Thymus (tissue), 11 donors: Measurements from ENCODE around the gene KLHL24. TPM values are rescaled to one million over a fixed set of nuclear protein-coding genes. Genes with fewer than 3 reads are reported as not detected.

ENCODE experiments used
- DNase-seq, 9 donors: peaks; one replicate each; pipeline ENCODE4 v3.0.0-alpha.2; 2013; ENCODE audit warnings: low spot score in 9 of 9, low read depth in 6 of 9, missing footprints in 1 of 9
- H3K27ac ChIP-seq, 2 donors: one replicate each; pipeline ENCODE4 v1.5.1; 2013; ENCODE audit warnings: control low read depth in 1 of 2, low read depth in 1 of 2, low read length in 1 of 2, mild to moderate bottlenecking in 1 of 2, moderate library complexity in 1 of 2
- H3K27me3 ChIP-seq, 2 donors: one replicate each; pipeline ENCODE4 v1.5.1; 2013; ENCODE audit warnings: low read length in 1 of 2; ENCODE audit not compliant: control insufficient read depth in 2 of 2, insufficient read depth in 1 of 2
- H3K36me3 ChIP-seq, 2 donors: one replicate each; pipeline ENCODE4 v1.5.1; 2013; ENCODE audit warnings: low read length in 1 of 2, mild to moderate bottlenecking in 1 of 2, moderate library complexity in 1 of 2; ENCODE audit not compliant: control insufficient read depth in 2 of 2, insufficient read depth in 2 of 2
- H3K4me1 ChIP-seq, 2 donors: one replicate each; pipeline ENCODE4 v1.5.1; 2013; ENCODE audit warnings: low read length in 2 of 2; ENCODE audit not compliant: control insufficient read depth in 2 of 2, insufficient read depth in 2 of 2
- H3K4me3 ChIP-seq, 2 donors: one replicate each; pipeline ENCODE4 v1.5.1; 2013; ENCODE audit warnings: low read length in 2 of 2, control low read depth in 1 of 2, mild to moderate bottlenecking in 1 of 2
- H3K9me3 ChIP-seq, 2 donors: one replicate each; pipeline ENCODE4 v1.5.1; 2013; ENCODE audit warnings: low read length in 1 of 2, mild to moderate bottlenecking in 1 of 2; ENCODE audit not compliant: control insufficient read depth in 2 of 2, insufficient read depth in 1 of 2
- WGBS: extraction: QIAGEN DNeasy Blood & Tissue Kit; methylation state at CpG from one replicate; pipeline ENCODE4 v1.1.7; 2013; 5-methylcytosine and 5-hydroxymethylcytosine counted together
- polyA plus RNA-seq: library from polyadenylated mRNA; stranded (reverse); fragments of 200-250 nt; gene quantifications from one replicate; pipeline ENCODE4 v1.2.3, GENCODE V29; 2013
- total RNA-seq: library from RNA; stranded (reverse); fragments of 120-200 nt; gene quantifications from one replicate; pipeline ENCODE4 v1.2.4, GENCODE V29; 2013
- donor health status: healthy.

KLHL24 gene
- total and polyA plus RNA-seq, 2 donors: 23.1 to 42.1 TPM

- peaks cover 30 to 82% of the 10 kb centered on the region in 2 donors for H3K36me3 ChIP-seq
- no peak overlapping the region for H3K27ac ChIP-seq
- no peaks in the 10 kb centered on the region for H3K4me1 ChIP-seq
- 82% methylated on average over 6 of the region's 6 CpGs for WGBS
- H3K27me3 ChIP-seq: no peaks in the 10 kb centered on the region
- DNase-seq: no peak
- H3K4me3 ChIP-seq: no peak overlapping the region
- no peaks in the 10 kb centered on the region for H3K9me3 ChIP-seq
These were observed 90.0 kb downstream of the KLHL24 start for GRCh38 chr3:183725387-183725786.

DNA sequence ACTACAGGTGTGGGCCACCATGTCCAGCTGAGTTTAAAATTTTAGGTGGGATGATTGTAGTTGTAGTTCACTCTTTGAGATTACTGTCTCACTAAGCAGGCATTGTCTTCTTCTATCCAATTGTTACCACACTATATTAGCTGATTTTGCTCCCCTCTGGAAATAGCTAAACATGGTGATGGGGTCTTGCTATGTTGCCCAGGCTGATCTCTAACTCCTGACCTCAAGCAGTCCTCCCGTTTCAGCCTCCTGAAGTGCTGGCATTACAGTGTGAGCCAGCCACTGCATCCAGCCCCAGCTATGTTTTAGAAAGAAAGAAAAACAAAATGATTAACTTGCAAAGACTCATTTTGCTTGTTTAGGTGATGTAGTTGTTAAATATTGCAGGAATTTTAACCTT is 92.8 kb downstream of the KLHL24 start:
- Histone ChIP-seq H3K9me3 (no peaks in the 10 kb centered on the region), H3K36me3 (peaks cover 25 to 75% of the 10 kb centered on the region in 2 donors), H3K4me1 (no peaks in the 10 kb centered on the region), H3K4me3 (no peak overlapping the region), H3K27me3 (no peaks in the 10 kb centered on the region), H3K27ac (no peak overlapping the region)
- DNase-seq: no peak
- WGBS: 100% methylated on average over 1 of the region's 1 CpG

- Histone ChIP-seq H3K4me3 (no peak overlapping the region), H3K36me3 (peaks cover 27 to 77% of the 10 kb centered on the region in 2 donors), H3K9me3 (no peaks in the 10 kb centered on the region), H3K27ac (no peak overlapping the region), H3K27me3 (no peaks in the 10 kb centered on the region), H3K4me1 (no peaks in the 10 kb centered on the region)
- WGBS: 92% methylated on average over 2 of the region's 2 CpGs
- DNase-seq: no peak
These were observed 94.9 kb downstream of the KLHL24 start for GRCh38 chr3:183730361-183730760.

DNA sequence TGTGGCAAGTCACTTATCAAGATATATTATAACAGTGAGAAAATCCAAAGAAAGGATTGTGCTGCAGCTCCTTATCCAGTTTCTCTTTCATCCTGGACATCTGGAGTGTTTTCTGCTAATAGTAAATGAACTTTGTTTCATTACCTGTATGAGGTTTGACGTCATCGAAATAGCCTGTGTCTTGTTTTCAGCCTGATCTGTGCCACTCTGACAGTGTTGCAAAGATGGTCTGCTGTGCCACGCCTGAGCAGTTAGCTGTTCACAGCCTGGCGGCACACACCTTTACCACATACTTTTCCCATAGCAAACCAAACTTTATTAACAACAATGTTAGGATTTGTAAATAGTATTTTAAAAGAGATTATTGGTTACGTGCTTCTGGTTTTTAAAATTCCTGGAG is 96.2 kb downstream of the KLHL24 start:
- peaks cover 29 to 76% of the 10 kb centered on the region in 2 donors for H3K36me3 ChIP-seq
- no peak for DNase-seq
- WGBS: 99% methylated on average over 5 of the region's 5 CpGs

GRCh38 chr3:183733553-183733952 is 98.1 kb downstream of the KLHL24 start:
- Histone ChIP-seq H3K9me3 (no peaks in the 10 kb centered on the region), H3K4me1 (no peaks in the 10 kb centered on the region), H3K36me3 (peaks cover 28 to 71% of the 10 kb centered on the region in 2 donors), H3K27ac (no peak overlapping the region), H3K27me3 (no peaks in the 10 kb centered on the region), H3K4me3 (no peak overlapping the region)
- WGBS: 94% methylated on average over 7 of the region's 7 CpGs
- DNase-seq: no peak

More for the DNA sequence above, 96.2 kb downstream of the KLHL24 start:
- Histone ChIP-seq H3K4me1 (no peaks in the 10 kb centered on the region), H3K27ac (no peak overlapping the region), H3K4me3 (no peak overlapping the region), H3K9me3 (no peaks in the 10 kb centered on the region), H3K27me3 (no peaks in the 10 kb centered on the region)

Other genes starting within 250 kb of the KLHL24 start
- gene MCF2L2, start 207.0 kb upstream of the KLHL24 start, total RNA-seq: 1.1 TPM
- gene MCF2L2, start 207.0 kb upstream of the KLHL24 start, polyA plus RNA-seq: 1.0 TPM
- gene KLHL6, start 79.9 kb upstream of the KLHL24 start, total RNA-seq: 20.9 TPM
- gene KLHL6, start 79.9 kb upstream of the KLHL24 start, polyA plus RNA-seq: 16.3 TPM
- 27.9 TPM for gene YEATS2, start 62.2 kb downstream of the KLHL24 start, total RNA-seq
- 11.0 TPM for gene YEATS2, start 62.2 kb downstream of the KLHL24 start, polyA plus RNA-seq
- 4.8 TPM for gene MAP6D1, start 190.0 kb downstream of the KLHL24 start, total RNA-seq
- gene MAP6D1, start 190.0 kb downstream of the KLHL24 start, polyA plus RNA-seq: 4.1 TPM
- 42.0 TPM for gene PARL, start 249.3 kb downstream of the KLHL24 start, total RNA-seq
- gene PARL, start 249.3 kb downstream of the KLHL24 start, polyA plus RNA-seq: 107 TPM